Frontal cortex (tissue), 4 donors: Measurements from ENCODE around the gene PITX3. TPM values are rescaled to one million over a fixed set of nuclear protein-coding genes. Genes with fewer than 3 reads are reported as not detected.
"Not testable (repeated sequence)": the region's sequence is repeated elsewhere in the genome, so short reads cannot be mapped to it uniquely, and the experiment has no call there.

Source experiments
- DNase-seq, 2 donors: peaks; one replicate each; pipeline ENCODE4 v3.0.0; 2012; ENCODE audit warnings: low spot score in 2 of 2
- FAIRE-seq: peaks from 2 replicates; lab custom pipeline; 2012; peaks lifted over from hg19 to GRCh38; lab: Jason Lieb, UNC
- total RNA-seq: library from RNA; depleted of rRNA; stranded (reverse); fragments of >200 nt; gene quantifications from one replicate; pipeline ENCODE4 v1.2.3, GENCODE V29; 2014
- donor health status: control.
- donor health status: control.
- donor health status: control.

The PITX3 gene
- total RNA-seq, 1 donor from 2014 or later: not detected

- no peak for FAIRE-seq
- no peak for DNase-seq
These were observed 10.4 kb downstream of the PITX3 start for GRCh38 chr10:102230861-102231356.

DNA sequence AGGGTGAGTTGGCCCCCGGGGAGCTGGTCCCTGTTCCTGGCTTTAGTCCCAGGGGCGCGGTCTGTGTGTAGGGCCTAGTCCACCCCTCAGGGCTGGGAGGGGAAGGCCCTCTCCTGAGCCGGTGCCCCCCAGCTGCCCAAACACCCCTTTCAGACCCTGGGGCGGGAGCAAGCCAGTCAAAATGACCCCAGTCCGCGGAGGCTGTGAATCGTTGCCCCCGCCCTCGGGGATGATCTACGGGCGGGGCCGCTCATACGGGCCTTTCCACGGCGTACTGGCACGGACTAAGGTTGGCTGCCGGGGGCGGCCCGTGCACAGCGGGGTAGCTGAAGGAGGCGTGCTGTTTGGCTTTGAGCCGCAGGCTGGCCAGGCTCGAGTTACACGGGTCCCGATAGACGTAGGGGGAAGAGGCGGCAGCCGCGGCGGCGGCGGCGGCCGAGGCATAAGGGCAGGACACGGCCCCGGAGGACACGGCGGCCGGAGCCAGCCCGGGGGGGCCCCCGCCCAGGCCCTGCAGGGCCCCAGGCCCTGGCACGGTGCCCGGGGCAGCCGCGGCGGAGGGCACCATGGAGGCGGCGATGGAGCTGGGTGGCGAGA, 10.9 kb downstream of the PITX3 start:
- FAIRE-seq (no peak), DNase-seq (peak; percentile 34 to 49)

GRCh38 chr10:102229810-102230263, 11.5 kb downstream of the PITX3 start:
- FAIRE-seq (no peak), DNase-seq (peak; percentile 85 to 89)

GRCh38 chr10:102227050-102227449, 14.3 kb downstream of the PITX3 start:
- FAIRE-seq: no peak

DNA sequence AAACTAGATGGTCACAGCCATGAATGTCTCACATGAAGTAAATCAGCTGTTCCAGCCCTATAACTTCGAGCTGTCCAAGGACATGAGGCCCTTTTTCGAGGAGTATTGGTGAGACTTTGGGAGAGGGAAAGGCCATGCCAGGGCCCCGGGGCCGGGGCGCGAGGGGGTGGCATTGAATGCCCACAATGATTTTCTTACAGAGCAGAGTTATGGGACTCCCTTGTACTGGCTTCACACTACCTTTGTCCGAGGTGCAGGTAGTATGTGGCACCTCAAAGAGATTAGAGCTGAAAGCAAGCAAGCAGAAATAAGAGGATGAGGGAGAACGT, 14.8 kb downstream of the PITX3 start:
- FAIRE-seq (no peak), DNase-seq (no peak)

More at GRCh38 chr10:102227050-102227449, 14.3 kb downstream of the PITX3 start:
- DNase-seq: no peak

DNA sequence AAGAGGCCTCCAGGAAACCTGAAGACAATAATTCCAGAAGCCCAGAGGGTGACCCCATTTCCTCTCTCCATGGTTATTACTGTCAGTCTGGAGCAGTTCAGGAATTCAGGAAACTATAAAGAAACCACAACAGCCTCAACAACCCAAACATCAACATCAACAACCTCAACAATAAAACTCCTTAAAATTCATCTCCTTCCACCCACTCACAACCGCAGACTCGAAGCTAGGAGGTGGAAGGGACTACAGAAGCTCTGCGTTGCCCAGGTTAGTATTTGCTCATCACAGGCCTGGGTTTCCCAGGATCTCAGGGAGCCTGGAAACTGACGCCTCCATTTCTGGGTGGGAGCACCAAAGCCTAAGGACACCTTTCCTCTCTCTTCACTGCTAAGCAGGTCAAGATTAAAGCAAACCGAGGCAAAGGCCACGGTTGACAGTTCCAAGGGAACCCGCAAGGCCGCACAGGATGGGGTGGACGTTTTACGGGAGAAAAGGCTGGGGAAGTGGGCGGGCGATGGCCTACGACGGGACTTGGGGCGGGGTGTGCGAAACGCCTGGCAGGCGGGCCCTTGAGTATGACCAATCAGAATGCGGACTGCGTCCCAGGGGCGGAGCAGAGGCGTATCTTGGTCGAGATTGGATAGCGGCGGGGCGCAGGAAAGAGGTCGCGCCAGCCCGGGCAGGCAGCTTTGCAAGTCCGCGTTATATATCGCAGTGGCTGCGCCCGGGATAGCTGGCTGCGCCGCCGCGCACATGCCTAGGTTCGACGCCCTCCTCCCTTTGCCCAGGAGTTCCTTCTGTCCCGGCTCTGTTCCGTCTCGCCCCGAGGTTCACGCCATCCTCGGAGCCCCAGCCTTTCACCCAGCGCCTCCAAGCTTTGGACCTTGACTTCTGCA, 15.4 kb downstream of the PITX3 start, which contains the start of gene ELOVL3:
Gene ELOVL3 (plus strand): TSS at position 654 of the 896 bp plus-strand sequence. CDS start 250 bp downstream, outside the sequence.
- FAIRE-seq (no peak), DNase-seq (peak; percentile 88 to 96)

DNA sequence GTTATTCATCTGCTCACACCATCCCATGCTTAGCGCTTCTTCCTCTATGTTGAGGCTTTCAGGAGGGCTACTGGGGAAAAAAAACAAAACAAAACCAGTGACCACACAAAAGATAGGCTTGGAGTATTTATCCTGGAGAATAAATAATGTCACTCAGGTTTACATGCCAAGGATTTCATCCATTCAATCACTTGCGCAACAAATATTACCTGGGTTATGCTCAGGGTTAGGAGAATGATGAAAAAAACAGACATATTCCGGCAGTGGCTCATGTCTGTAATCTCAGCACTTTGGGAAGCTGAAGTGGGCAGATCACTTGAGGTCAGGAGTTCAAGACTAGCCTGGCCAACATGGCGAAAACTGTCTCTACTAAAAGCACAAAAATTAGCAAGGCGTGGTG, 18.5 kb downstream of the PITX3 start:
- FAIRE-seq: no peak
- DNase-seq: no peak

GRCh38 chr10:102220612-102221011, 20.7 kb downstream of the PITX3 start:
- no peak for DNase-seq
- no peak for FAIRE-seq

DNA sequence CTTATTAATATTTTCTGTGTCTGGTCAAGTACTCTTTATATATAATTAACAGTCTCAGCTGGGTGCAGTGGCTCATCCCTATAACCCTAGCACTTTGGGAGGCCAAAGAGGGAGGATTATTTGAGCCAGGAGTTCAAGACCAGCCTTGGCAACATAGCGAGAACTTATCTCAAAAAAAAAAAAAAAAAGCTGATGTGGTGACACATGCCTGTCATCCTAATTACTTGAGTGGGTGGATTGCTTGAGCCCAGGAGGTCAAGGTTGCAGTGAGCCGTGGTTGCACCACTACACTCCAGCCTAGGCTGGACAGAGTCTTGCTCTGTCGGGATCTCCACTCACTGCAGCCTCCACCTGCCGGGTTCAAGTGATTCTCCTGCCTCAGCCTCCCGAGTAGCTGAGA, 21.9 kb downstream of the PITX3 start:
- FAIRE-seq: no peak

GRCh38 chr10:102213599-102213998, 27.7 kb downstream of the PITX3 start:
- not testable (repeated sequence) for FAIRE-seq

More for the DNA sequence above, 21.9 kb downstream of the PITX3 start:
- DNase-seq: no peak

GRCh38 chr10:102211615-102212299, 29.6 kb downstream of the PITX3 start:
- FAIRE-seq (no peak), DNase-seq (no peak)

More at GRCh38 chr10:102213599-102213998, 27.7 kb downstream of the PITX3 start:
- DNase-seq: not testable (repeated sequence)

DNA sequence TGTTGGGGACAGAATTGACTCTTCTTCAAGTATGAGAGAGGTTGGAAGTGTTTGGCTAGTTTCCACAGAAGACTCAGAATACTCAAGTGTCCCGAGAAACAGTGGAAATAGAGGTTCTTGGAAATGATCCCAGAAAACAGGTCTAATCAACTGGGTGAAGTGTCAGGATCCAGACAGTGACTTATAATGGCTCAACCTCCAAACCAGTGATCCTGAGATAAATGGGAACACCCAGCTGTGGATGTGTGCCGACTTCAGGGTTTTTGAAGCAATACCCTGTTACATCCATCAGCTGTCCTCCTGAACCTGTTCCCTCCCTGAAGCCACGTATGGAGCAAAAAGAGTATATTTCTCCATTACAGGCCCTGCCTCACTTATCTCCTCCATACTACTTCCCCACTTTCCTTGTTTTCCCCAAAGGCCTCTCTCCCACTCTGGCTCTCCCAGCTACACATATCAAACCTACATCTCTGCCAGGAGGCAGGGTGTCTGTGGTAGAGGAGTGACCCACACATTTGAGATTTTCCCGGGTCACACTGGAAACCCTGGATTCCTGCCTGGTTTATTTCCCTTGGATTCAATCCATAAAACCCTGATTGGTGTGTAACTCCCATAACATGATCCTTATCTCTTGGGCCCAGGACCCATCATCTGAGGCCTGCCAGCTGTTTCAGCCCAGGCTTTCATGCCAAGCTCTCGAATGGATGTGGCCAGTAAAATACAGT, 32.8 kb downstream of the PITX3 start:
- FAIRE-seq: no peak
- no peak for DNase-seq

- DNase-seq (no peak), FAIRE-seq (no peak)
These were observed 38.9 kb downstream of the PITX3 start for GRCh38 chr10:102202386-102202785.

DNA sequence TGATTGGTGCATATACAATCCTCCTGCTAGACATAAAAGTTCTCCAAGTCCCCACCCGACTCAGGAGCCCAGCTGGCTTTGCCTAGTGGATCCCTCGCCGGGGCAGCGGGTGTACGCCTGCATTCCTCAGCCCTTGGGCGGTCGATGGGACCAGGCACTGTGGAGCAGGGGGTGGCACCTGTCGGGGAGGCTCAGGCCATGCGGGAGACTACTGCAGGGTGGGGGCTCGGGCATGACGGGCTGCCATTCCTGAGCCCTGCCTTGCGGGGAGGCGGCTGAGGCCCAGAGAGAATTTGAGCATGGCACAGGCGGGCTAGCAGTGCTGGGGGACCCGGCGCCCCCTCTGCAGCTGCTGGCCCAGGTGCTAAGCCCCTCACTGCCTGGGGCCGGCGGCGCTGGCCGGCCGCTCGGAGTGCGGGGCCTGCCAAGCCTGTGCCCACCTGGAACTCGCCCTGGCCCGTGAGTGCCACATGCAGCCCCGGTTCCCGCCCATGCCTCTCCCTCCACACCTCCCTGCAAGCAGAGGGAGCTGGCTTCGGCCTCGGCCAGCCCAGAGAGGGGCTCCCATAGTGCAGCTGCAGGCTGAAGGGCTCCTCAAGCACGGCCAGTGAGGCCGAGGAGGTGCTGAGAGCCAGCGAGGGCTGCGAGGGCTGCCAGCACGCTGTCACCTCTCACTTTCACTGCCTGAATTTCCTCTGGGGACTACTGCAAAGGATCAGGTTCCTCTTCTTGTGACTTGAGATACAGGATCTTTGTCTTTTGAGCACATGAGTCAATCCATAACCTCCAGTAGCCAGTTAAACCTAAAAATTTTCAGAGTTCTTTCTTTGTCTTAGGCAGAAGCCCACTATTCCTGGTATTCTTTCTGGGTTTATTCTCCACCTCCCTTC, 40.3 kb downstream of the PITX3 start:
- DNase-seq (no peak), FAIRE-seq (no peak)

- FAIRE-seq (no peak), DNase-seq (no peak)
These were observed 43.3 kb downstream of the PITX3 start for GRCh38 chr10:102198027-102198426.

DNA sequence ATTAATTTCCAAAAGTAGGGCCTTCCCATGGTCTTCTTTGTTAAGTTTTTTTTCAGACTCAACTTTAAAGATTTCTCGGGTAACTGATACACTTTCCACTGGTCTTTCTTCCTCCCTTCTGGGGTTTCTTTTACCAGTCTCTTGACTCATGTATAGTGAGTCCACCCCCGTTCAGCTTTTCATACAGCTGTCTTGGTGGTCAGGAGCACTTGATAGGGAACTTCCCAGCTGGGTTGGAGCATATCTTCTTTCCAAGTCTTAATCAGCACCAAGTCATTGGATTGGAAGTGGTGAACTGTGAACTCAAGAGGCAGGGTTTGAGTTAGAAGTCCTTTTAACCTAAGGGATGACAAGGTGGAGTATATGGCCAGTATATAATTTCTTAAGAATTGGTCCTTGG, 44.4 kb downstream of the PITX3 start:
- FAIRE-seq: no peak
- no peak for DNase-seq

DNA sequence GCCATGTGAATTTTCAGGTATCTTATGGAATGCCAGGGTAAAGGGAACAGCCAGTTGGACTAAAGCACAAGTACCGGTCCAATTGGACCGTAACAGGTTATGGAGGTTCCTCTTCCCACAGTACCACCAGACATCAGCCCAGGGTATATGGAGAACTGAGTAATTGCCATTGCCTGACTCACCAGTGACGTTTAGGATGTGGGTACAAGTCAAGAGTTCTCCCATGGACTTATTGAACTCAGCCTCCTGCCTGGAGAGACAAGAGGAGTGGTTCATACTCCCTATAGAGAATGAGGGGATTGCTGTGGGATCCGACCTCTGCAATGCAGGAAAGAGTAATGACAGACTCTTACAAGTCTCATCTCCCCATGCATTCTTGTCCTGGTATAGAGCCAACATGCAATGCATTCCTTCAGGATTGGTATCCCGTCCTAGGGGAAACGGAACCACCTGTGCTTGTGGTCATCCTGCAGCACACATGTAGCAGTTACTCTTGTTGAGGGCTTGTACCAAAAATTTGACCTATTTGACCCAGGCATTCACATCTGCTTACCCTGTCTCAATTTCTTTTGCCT, 45.9 kb downstream of the PITX3 start:
- DNase-seq (no peak), FAIRE-seq (no peak)

- FAIRE-seq (no peak), DNase-seq (no peak)
These were observed 49.4 kb downstream of the PITX3 start for GRCh38 chr10:102191956-102192355.
